SU-DHL-6 (cell line): ENCODE measurements around the gene HOXA7.

Experiments used
- H2AFZ ChIP-seq: fragments of 200-600 bp; sonication (generic); 2 replicates; pipeline ENCODE4 v1.6.1; 2014; ENCODE audit warnings: low read depth, mild to moderate bottlenecking, moderate library complexity, mixed read lengths, antibody characterized with exemption, low read length; ENCODE audit not compliant: severe bottlenecking
- H3F3A ChIP-seq: fragments of 200-600 bp; shearing (Covaris generic); 2 replicates; pipeline ENCODE4 v1.6.0; 2016; ENCODE audit warnings: antibody characterized with exemption, mild to moderate bottlenecking; ENCODE audit not compliant: insufficient read depth
- H3K27ac ChIP-seq: fragments of 200-600 bp; sonication (generic); 2 replicates; pipeline ENCODE4 v1.5.1; 2016; ENCODE audit warnings: low read depth, mild to moderate bottlenecking, low read length, moderate library complexity, mixed read lengths
- H3K27me3 ChIP-seq: fragments of 200-600 bp; sonication (generic), shearing (Covaris generic); 2 replicates; pipeline ENCODE4 v1.6.0; 2014; ENCODE audit warnings: mild to moderate bottlenecking, low read length
- H3K36me3 ChIP-seq: fragments of 200-600 bp; sonication (generic); 2 replicates; pipeline ENCODE4 v1.6.1; 2014; ENCODE audit warnings: mild to moderate bottlenecking, low read length, mixed read lengths
- H3K4me2 ChIP-seq: fragments of 300-600, 200-600 bp; shearing (Covaris generic), sonication (generic); 2 replicates; pipeline ENCODE4 v1.6.0; 2014; ENCODE audit warnings: low read length, low read depth, mild to moderate bottlenecking; ENCODE audit not compliant: poor library complexity, severe bottlenecking
- H3K4me3 ChIP-seq: fragments of 200-600 bp; sonication (generic); 2 replicates; pipeline ENCODE4 v1.5.1; 2014; ENCODE audit warnings: antibody characterized with exemption, low read length, mild to moderate bottlenecking, mixed read lengths; ENCODE audit not compliant: insufficient read depth, poor library complexity, severe bottlenecking
- H3K79me2 ChIP-seq: fragments of 200-600 bp; sonication (generic); 2 replicates; pipeline ENCODE4 v1.6.1; 2014; ENCODE audit warnings: mild to moderate bottlenecking, low read length, moderate library complexity; ENCODE audit not compliant: insufficient read depth
- H3K9ac ChIP-seq: fragments of 200-600 bp; sonication (generic); 2 replicates; pipeline ENCODE4 v1.7.0; 2014; ENCODE audit warnings: mild to moderate bottlenecking, low read length
- H3K9me2 ChIP-seq: fragments of 200-600 bp; sonication (generic); replicated peaks from 2 replicates; pipeline ENCODE4 v1.6.1; 2014; ENCODE audit warnings: low read length; ENCODE audit not compliant: insufficient read depth
- H3K9me3 ChIP-seq: fragments of 200-600 bp; sonication (generic); 2 replicates; pipeline ENCODE4 v1.6.1; 2014; ENCODE audit warnings: low read length, mixed read lengths; ENCODE audit not compliant: insufficient read depth
- H4K20me1 ChIP-seq: fragments of 200-600 bp; sonication (generic); 2 replicates; pipeline ENCODE4 v1.6.1; 2014; ENCODE audit warnings: low read depth, mild to moderate bottlenecking, antibody characterized with exemption, low read length, moderate library complexity, mixed read lengths
- CTCF ChIP-seq: fragments of 200-600 bp; sonication (generic); IDR thresholded peaks from one replicate; pipeline ENCODE4 v1.5.1; 2017; ENCODE audit warnings: antibody characterized with exemption, mild to moderate bottlenecking, low read length, moderate library complexity; ENCODE audit not compliant: insufficient read depth, poor library complexity, severe bottlenecking
- EZH2phosphoT487 ChIP-seq: fragments of 200-600 bp; sonication (generic), shearing (Covaris generic); conservative IDR thresholded peaks from 2 replicates; pipeline ENCODE4 v1.6.1; 2018; ENCODE audit warnings: mild to moderate bottlenecking, antibody characterized with exemption, low read length, moderate library complexity, mixed read lengths

HOXA7 gene

GRCh38 chr7:27184337-27185012 lies 28.0 kb upstream of the HOXA7 start:
- no peak overlapping the region for H3K9ac ChIP-seq
- H3K9me3 ChIP-seq: no peaks in the 10 kb centered on the region
- H3F3A ChIP-seq: no peaks in the 10 kb centered on the region
- H3K27me3 ChIP-seq: no peaks in the 10 kb centered on the region
- no peak overlapping the region for H2AFZ ChIP-seq
- no peaks in the 10 kb centered on the region for H3K79me2 ChIP-seq
- no peak for TF ChIP-seq EZH2phosphoT487
- TF ChIP-seq CTCF: no peak
- H3K9me2 ChIP-seq: no peaks in the 10 kb centered on the region
- no peak overlapping the region for H3K4me3 ChIP-seq
- H3K36me3 ChIP-seq: no peaks in the 10 kb centered on the region
- no peaks in the 10 kb centered on the region for H4K20me1 ChIP-seq
- no peak overlapping the region for H3K27ac ChIP-seq
- H3K4me2 ChIP-seq: peak overlapping the region; percentile 28

GRCh38 chr7:27183682-27184336 lies 27.3 kb upstream of the HOXA7 start:
- Histone ChIP-seq H3K9me2 (no peaks in the 10 kb centered on the region), H3K9ac (no peak overlapping the region), H4K20me1 (no peaks in the 10 kb centered on the region), H2AFZ (no peak overlapping the region), H3K36me3 (no peaks in the 10 kb centered on the region), H3K9me3 (no peaks in the 10 kb centered on the region), H3F3A (no peaks in the 10 kb centered on the region), H3K4me2 (peak overlapping the region; percentile 28), H3K27ac (no peak overlapping the region), H3K27me3 (no peaks in the 10 kb centered on the region), H3K4me3 (no peak overlapping the region), H3K79me2 (no peaks in the 10 kb centered on the region)
- TF ChIP-seq CTCF: no peak
- TF ChIP-seq EZH2phosphoT487: no peak

GRCh38 chr7:27182861-27183681 lies 26.6 kb upstream of the HOXA7 start:
- Histone ChIP-seq H3K27ac (no peak overlapping the region), H3F3A (no peaks in the 10 kb centered on the region), H3K27me3 (no peaks in the 10 kb centered on the region), H3K4me2 (no peak overlapping the region), H3K36me3 (no peaks in the 10 kb centered on the region), H3K79me2 (no peaks in the 10 kb centered on the region), H3K9me2 (no peaks in the 10 kb centered on the region), H4K20me1 (no peaks in the 10 kb centered on the region), H3K4me3 (no peak overlapping the region), H2AFZ (no peak overlapping the region), H3K9me3 (no peaks in the 10 kb centered on the region), H3K9ac (no peak overlapping the region)
- TF ChIP-seq EZH2phosphoT487: no peak
